Mesothelial cell of epicardium (in vitro differentiated cells): ENCODE measurements around the gene NEK6. TPM values are rescaled to one million over a fixed set of nuclear protein-coding genes. Genes with fewer than 3 reads are reported as not detected.

Experiments used
- DNase-seq, 2 experiments: peaks; one replicate each; pipeline ENCODE4 v3.0.0; 2021; ENCODE audit warnings: low spot score in 2 of 2; ENCODE audit not compliant: unreplicated experiment in 2 of 2
- H3K27ac Mint-ChIP-seq: 2 replicates; pipeline ENCODE4 v1.8.0; 2021; ENCODE audit warnings: mixed read lengths
- H3K27me3 Mint-ChIP-seq: 2 replicates; pipeline ENCODE4 v1.8.0; 2021; ENCODE audit warnings: low read depth, mixed read lengths
- H3K36me3 Mint-ChIP-seq: 2 replicates; pipeline ENCODE4 v1.8.0; 2021; ENCODE audit warnings: mixed read lengths
- H3K4me1 Mint-ChIP-seq: 2 replicates; pipeline ENCODE4 v1.8.0; 2021; ENCODE audit warnings: mixed read lengths
- H3K4me3 Mint-ChIP-seq: 2 replicates; pipeline ENCODE4 v1.8.0; 2021; ENCODE audit warnings: mild to moderate bottlenecking, moderate library complexity, mixed read lengths
- H3K9me3 Mint-ChIP-seq: 2 replicates; pipeline ENCODE4 v1.8.0; 2021; ENCODE audit warnings: mixed read lengths
- CTCF ChIP-seq: fragments of 200-600 bp; sonication (generic); IDR thresholded peaks from one replicate; pipeline ENCODE4 v1.5.0; 2021; ENCODE audit warnings: antibody characterized with exemption; ENCODE audit not compliant: unreplicated experiment
- total RNA-seq: library from RNA; stranded (reverse); gene quantifications from 3 replicates; pipeline ENCODE4 v1.2.1, GENCODE V29; 2021

Gene NEK6
- total RNA-seq, 1 donor from 2014 or later, result 42.9 TPM

GRCh38 chr9:124220946-124221451 is 36.8 kb upstream of the NEK6 start:
- Mint-ChIP-seq H3K4me1 (no peaks in the 10 kb centered on the region), H3K9me3 (no peaks in the 10 kb centered on the region), H3K27me3 (peaks cover 12% of the 10 kb centered on the region), H3K27ac (no peak overlapping the region), H3K4me3 (no peak overlapping the region), H3K36me3 (no peaks in the 10 kb centered on the region)
- TF ChIP-seq CTCF, result no peak
- DNase-seq, result no peak

GRCh38 chr9:124221676-124222075 is 36.1 kb upstream of the NEK6 start:
- Mint-ChIP-seq H3K36me3 (no peaks in the 10 kb centered on the region), H3K4me1 (peaks cover under 1% of the 10 kb centered on the region), H3K27ac (no peak overlapping the region), H3K4me3 (no peak overlapping the region), H3K9me3 (no peaks in the 10 kb centered on the region), H3K27me3 (peaks cover 12% of the 10 kb centered on the region)
- no peak for DNase-seq
- no peak for TF ChIP-seq CTCF

GRCh38 chr9:124222109-124222508 is 35.6 kb upstream of the NEK6 start:
- H3K9me3 Mint-ChIP-seq, result no peaks in the 10 kb centered on the region
- DNase-seq, result no peak
- TF ChIP-seq CTCF, result no peak
- peaks cover 12% of the 10 kb centered on the region for H3K27me3 Mint-ChIP-seq
- H3K27ac Mint-ChIP-seq, result no peak overlapping the region
- no peak overlapping the region for H3K4me3 Mint-ChIP-seq
- H3K36me3 Mint-ChIP-seq, result no peaks in the 10 kb centered on the region
- peaks cover 1% of the 10 kb centered on the region for H3K4me1 Mint-ChIP-seq

DNA sequence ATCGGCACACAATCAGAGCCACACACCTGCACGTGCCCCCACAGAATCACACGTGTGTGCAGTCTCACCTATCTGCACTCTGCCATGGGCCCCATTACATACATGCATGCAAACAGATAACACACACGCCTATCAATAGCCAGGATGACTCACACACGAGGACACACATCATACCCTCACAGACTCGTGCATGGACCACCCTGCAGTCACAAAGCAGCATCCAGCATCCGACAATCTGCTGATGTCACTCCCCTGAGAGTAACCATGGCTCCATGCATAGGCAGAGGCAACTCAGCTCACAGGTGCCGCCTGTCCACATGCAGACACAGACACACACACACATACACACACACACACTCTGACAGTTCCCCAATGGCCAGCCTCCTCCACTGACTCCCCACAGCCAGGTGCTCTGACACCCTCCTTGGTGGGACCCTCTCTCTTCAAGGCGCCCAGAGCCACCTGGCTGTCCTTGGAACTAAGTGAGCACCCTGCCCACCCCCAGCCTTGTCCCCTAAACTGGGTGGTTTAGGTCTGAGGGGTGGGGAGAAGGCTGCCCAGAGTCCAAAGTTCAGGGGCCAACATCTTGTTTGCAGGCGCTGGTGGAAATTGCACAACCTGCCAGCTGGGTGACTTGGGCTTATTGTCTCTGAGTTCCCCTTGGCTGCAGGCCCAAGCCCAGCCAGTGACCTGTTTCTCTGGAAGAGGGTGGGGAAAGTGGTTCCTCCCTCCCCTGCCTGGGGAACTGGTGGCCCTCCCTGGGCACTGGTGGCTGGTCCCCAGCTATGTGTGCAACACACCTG is 34.6 kb upstream of the NEK6 start:
- Mint-ChIP-seq H3K9me3 (no peaks in the 10 kb centered on the region), H3K4me3 (no peak overlapping the region), H3K36me3 (no peaks in the 10 kb centered on the region), H3K27ac (no peak overlapping the region), H3K4me1 (peaks cover 1% of the 10 kb centered on the region), H3K27me3 (peaks cover 12% of the 10 kb centered on the region)
- no peak for DNase-seq
- TF ChIP-seq CTCF, result no peak

DNA sequence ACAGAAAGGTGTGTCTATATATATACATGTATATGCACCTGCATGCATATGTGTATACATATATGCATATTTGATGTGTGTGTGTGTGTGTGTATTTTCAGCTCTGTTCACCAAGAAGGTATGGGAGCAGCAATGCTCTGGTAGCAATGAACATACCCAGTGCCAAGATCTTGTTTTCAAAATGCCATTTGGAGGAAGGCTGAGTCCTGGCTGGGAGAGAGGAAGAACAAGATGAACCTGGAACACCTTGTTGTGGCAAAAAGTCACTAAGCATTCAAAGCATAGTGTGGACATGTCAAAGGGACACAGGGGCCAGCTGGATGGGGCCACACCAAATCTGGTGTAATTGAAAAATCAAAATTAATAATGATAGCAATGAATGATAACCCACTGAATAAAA is 31.8 kb upstream of the NEK6 start:
- no peak for DNase-seq

More for the DNA sequence above, 31.8 kb upstream of the NEK6 start:
- Mint-ChIP-seq H3K27ac (no peak overlapping the region), H3K9me3 (no peaks in the 10 kb centered on the region), H3K36me3 (no peaks in the 10 kb centered on the region), H3K27me3 (peaks cover 12% of the 10 kb centered on the region), H3K4me3 (no peak overlapping the region), H3K4me1 (peaks cover 1% of the 10 kb centered on the region)
- no peak for TF ChIP-seq CTCF
